Measurements from ENCODE around the gene TMEM271.

GRCh38 chr4:545612-546011, 30.5 kb downstream of the TMEM271 start:
- no peak for TF ChIP-seq RARB (CRISPR knock-in tag; IDR thresholded peaks at IDR 0.05)
- no peak for TF ChIP-seq TCF4 (CRISPR knock-in tag; IDR thresholded peaks at IDR 0.05; ENCODE audit: borderline replicate concordance)
- TF ChIP-seq ESRRG (CRISPR knock-in tag; IDR thresholded peaks at IDR 0.05) = no peak
- no peak for TF ChIP-seq SNAI2 (CRISPR knock-in tag; IDR thresholded peaks at IDR 0.05)
- TF ChIP-seq ZNF8 (CRISPR knock-in tag; IDR thresholded peaks at IDR 0.05) = no peak
- TF ChIP-seq PATZ1 (CRISPR knock-in tag; IDR thresholded peaks at IDR 0.05; ENCODE audit: borderline replicate concordance) = no peak

Data from SK-N-SH treated with all-trans-retinoic acid at 6 μM for 48 hours (cell line).